Vagina (tissue), 2 donors: ENCODE measurements around the gene MEF2B. TPM values are rescaled to one million over a fixed set of nuclear protein-coding genes. Genes with fewer than 3 reads are reported as not detected.

ENCODE experiments used
- DNase-seq, 2 donors: peaks; one replicate each; pipeline ENCODE4 v3.0.0-alpha.2; 2017; ENCODE audit errors: extremely low spot score in 2 of 2
- H3K27ac ChIP-seq: fragments of 200-600 bp; sonication (generic); one replicate; pipeline ENCODE4 v1.5.1; 2019
- H3K27me3 ChIP-seq: fragments of 200-600 bp; sonication (generic); one replicate; pipeline ENCODE4 v1.5.1; 2019
- H3K36me3 ChIP-seq, 2 donors: fragments of 200-600 bp; sonication (generic); one replicate each; pipeline ENCODE4 v1.5.1; 2017 to 2019
- H3K4me1 ChIP-seq: fragments of 200-600 bp; sonication (generic); one replicate; pipeline ENCODE4 v1.5.1; 2019
- H3K4me3 ChIP-seq, 2 donors: fragments of 200-600 bp; sonication (generic); 1 replicate in 1 of 2; 2 replicates in 1 of 2; pipeline ENCODE4 v1.5.1; 2016 to 2019
- H3K9me3 ChIP-seq: fragments of 200-600 bp; sonication (generic); one replicate; pipeline ENCODE4 v1.5.1; 2019
- POLR2A ChIP-seq, 2 donors: fragments of 450-650 bp; IDR thresholded peaks; one replicate each; pipeline ENCODE4 v1.6.1; 2017; ENCODE audit warnings: antibody characterized with exemption in 2 of 2, mild to moderate bottlenecking in 2 of 2, moderate library complexity in 2 of 2
- POLR2AphosphoS5 ChIP-seq, 2 donors: sonication (generic); formaldehyde crosslinking; IDR thresholded peaks; one replicate each; pipeline ENCODE4 v1.9.0; 2017; ENCODE audit warnings: antibody characterized with exemption in 2 of 2, mild to moderate bottlenecking in 2 of 2, low read depth in 1 of 2; ENCODE audit not compliant: insufficient read depth in 1 of 2
- intact Hi-C: fragments of 100-400 bp; cut with DNase I; formaldehyde crosslinking; loops from one replicate; pipeline ENCODE4 v1.15.1; 2023
- total RNA-seq: library from RNA; depleted of rRNA; stranded (reverse); fragments of >200 nt; gene quantifications from one replicate; pipeline ENCODE4 v1.2.3, GENCODE V29; 2016
- TF ChIP-seq, protein P1 (sequence below), 3 experiments: fragments of 450-650 bp in 2 of 3; fragments of 200-600 bp in 1 of 3; sonication (generic) in 1 of 3; IDR thresholded peaks; one replicate each; pipeline ENCODE4 v1.5.1; 2017 to 2019; ENCODE audit warnings: antibody characterized with exemption in 3 of 3, mild to moderate bottlenecking in 2 of 3, moderate library complexity in 2 of 3

MEF2B gene
- total RNA-seq, 1 donor from 2014 or later, result not detected

DNA sequence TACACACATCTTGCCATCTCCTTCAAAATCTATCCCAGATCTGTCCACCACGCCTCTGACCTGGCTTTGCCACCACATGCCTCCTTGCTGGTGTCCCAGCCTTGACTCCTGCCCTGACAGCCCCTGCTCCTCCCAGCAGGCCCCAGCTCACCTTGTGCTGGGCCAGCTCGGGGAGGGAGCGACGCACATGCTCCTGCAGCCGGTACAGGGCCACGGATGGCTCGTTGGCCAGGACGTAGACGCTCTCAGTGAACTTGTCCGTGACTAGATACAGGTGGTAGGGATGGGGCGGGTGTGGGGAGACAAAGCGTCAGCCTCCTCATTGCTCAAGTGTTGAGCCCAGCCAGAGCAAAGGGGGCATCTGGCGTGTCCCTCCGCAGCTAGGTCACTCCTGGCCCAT is 16.7 kb upstream of the MEF2B start:
- peaks cover 0 to 18% of the 10 kb centered on the region in 2 donors for H3K36me3 ChIP-seq
- no peak for DNase-seq
- H3K27me3 ChIP-seq, result no peaks in the 10 kb centered on the region
- no peaks in the 10 kb centered on the region for H3K9me3 ChIP-seq
- TF ChIP-seq, protein P1, sequence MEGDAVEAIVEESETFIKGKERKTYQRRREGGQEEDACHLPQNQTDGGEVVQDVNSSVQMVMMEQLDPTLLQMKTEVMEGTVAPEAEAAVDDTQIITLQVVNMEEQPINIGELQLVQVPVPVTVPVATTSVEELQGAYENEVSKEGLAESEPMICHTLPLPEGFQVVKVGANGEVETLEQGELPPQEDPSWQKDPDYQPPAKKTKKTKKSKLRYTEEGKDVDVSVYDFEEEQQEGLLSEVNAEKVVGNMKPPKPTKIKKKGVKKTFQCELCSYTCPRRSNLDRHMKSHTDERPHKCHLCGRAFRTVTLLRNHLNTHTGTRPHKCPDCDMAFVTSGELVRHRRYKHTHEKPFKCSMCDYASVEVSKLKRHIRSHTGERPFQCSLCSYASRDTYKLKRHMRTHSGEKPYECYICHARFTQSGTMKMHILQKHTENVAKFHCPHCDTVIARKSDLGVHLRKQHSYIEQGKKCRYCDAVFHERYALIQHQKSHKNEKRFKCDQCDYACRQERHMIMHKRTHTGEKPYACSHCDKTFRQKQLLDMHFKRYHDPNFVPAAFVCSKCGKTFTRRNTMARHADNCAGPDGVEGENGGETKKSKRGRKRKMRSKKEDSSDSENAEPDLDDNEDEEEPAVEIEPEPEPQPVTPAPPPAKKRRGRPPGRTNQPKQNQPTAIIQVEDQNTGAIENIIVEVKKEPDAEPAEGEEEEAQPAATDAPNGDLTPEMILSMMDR (IDR thresholded peaks at IDR 0.05), result no peak
- TF ChIP-seq POLR2AphosphoS5 (IDR thresholded peaks at IDR 0.05; ENCODE audit: insufficient read depth in 1 of 2, low read depth in 1 of 2) (no peak), POLR2A (IDR thresholded peaks at IDR 0.05) (no peak)
- H3K4me1 ChIP-seq, result peaks cover 34% of the 10 kb centered on the region
- intact Hi-C loops, result no loop called here
- no peak overlapping the region for H3K27ac ChIP-seq
- H3K4me3 ChIP-seq, result no peak overlapping the region

DNA sequence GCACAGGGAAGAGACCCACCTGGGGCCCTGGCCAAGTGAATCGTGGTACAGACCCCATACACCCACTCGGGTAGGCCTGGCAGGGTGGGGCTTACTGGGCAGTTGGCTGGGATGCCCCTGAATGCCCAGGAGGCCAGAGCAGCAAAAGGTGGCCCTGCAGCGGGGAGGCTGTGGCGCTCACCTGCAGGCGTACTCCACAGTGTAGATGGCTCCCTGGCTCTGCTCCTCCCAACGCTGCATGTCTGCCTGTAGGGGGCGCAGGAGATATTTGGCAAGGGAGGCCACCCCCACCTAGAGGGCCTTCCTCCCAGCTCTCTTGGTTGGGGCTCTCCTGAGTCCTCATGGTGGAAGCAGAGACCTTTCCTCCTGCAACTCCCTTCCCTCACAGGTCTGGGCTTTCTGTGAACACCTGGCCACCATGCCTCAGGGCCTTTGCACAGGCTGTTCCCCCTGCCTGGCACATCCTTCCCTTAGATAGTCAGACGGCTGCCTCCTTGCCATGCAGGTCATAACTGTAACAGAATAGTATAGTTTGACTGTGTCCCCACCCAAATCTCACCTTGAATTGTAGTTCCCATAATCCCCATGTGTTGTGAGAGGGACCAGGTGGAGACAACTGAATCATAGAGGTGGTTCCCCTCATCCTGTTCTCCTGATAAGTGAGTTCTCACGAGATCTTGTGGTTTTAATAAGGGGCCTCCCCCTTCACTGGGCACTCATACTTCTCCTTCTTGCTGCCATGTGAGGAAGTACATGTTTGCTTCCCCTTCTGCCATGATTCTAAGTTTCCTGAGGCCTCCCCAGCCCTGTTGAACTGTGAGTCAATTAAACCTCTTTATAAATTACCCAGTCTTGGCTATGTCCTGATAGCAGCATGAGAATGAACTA is 16.0 kb upstream of the MEF2B start:
- H3K4me3 ChIP-seq, result no peak overlapping the region
- intact Hi-C loops, result no loop called here
- H3K27ac ChIP-seq, result no peak overlapping the region
- peaks cover 29% of the 10 kb centered on the region for H3K4me1 ChIP-seq
- DNase-seq, result no peak
- no peaks in the 10 kb centered on the region for H3K27me3 ChIP-seq
- H3K36me3 ChIP-seq, result peaks cover 0 to 19% of the 10 kb centered on the region in 2 donors
- no peaks in the 10 kb centered on the region for H3K9me3 ChIP-seq
- TF ChIP-seq POLR2AphosphoS5 (IDR thresholded peaks at IDR 0.05; ENCODE audit: insufficient read depth in 1 of 2, low read depth in 1 of 2) (no peak), POLR2A (IDR thresholded peaks at IDR 0.05) (no peak)
- TF ChIP-seq, protein P1 (IDR thresholded peaks at IDR 0.05), result no peak

DNA sequence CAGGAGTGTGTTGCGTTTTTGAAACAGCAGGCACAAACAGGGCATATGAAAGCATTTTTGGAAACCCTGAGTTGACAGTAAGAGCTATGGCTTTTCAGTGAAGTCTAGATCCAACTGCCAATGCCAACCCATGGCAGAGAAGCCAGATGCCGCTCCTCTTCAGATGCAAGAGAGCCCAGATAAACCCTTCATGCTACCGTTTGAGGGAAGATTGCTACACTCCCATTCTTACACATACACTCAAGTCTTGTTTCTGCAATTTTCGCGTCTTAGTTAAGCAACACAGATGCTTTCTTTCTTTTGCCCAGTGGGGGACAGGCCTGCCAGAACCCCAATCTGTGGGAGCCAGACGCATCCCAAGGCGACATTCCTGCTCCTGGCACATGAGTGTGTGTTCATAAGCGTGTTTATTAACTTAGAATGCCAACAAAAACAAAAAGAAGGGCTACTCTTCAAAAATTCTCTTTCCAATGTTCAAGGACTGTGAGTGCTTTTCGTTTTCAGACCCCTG is 11.5 kb upstream of the MEF2B start:
- TF ChIP-seq POLR2A (IDR thresholded peaks at IDR 0.05) (no peak), POLR2AphosphoS5 (IDR thresholded peaks at IDR 0.05; ENCODE audit: insufficient read depth in 1 of 2, low read depth in 1 of 2) (no peak)
- TF ChIP-seq, protein P1 (IDR thresholded peaks at IDR 0.05), result no peak
- Histone ChIP-seq H3K4me1 (no peaks in the 10 kb centered on the region), H3K4me3 (no peak overlapping the region), H3K9me3 (peaks cover 5% of the 10 kb centered on the region), H3K36me3 (peaks cover 0 to 34% of the 10 kb centered on the region in 2 donors), H3K27me3 (no peaks in the 10 kb centered on the region), H3K27ac (no peak overlapping the region)
- no peak for DNase-seq
- intact Hi-C loops, result no loop called here

DNA sequence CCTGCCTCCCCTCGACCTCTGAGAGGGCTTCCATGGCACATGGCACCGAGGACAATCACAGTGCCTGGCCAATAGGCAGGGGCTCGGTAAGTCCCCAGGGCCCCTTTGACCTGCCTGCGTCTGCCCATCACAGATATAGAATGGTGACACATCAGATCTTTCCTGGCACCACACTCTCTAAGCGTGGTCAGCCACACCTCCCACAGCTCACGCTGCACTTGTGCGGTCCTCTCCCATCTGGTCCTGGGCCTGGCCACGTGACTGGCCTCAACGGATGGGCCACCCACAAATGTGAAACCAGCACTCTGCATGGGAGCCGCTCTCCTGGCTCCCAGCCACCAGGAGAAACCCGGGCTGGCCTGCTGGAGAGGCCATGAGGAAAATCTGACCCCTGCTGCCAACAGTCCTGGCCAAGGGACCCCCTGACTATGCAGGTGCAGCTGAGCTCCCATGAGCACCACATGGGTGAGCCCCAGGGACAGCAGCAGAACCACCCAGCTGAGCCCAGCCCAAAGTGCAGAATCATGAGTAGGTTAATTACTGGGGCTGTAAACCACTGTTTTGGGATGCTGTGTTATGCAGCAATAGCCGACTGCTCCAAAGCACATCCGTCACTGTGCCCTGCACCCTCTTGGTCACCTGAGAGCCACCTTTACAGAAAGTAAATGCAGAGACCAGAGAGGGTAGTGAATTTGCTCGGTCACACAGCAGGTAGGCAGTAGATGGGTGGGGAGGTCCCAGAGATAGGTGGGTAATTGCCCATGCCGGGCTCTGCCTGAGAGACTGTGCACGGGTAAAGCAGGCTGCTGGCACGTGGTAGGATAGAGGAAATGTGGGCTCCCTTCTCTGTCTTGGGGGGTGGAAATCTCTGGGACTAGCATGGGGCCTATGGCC is 9.7 kb upstream of the MEF2B start:
- intact Hi-C loops, result no loop called here
- Histone ChIP-seq H3K9me3 (peaks cover 5% of the 10 kb centered on the region), H3K27me3 (no peaks in the 10 kb centered on the region)

More for the DNA sequence above, 9.7 kb upstream of the MEF2B start:
- Histone ChIP-seq H3K4me1 (no peaks in the 10 kb centered on the region), H3K36me3 (peaks cover 0 to 31% of the 10 kb centered on the region in 2 donors), H3K27ac (no peak overlapping the region), H3K4me3 (no peak overlapping the region)
- TF ChIP-seq POLR2A (IDR thresholded peaks at IDR 0.05), result no peak
- TF ChIP-seq, protein P1 (IDR thresholded peaks at IDR 0.05), result no peak
- TF ChIP-seq POLR2AphosphoS5 (IDR thresholded peaks at IDR 0.05; ENCODE audit: insufficient read depth in 1 of 2, low read depth in 1 of 2), result no peak
- no peak for DNase-seq
